T-cell (primary cell): ENCODE measurements around the gene PEAK1. TPM values are rescaled to one million over a fixed set of nuclear protein-coding genes. Genes with fewer than 3 reads are reported as not detected.

ENCODE experiments used
- ATAC-seq, 4 experiments: fragments of 200-7000 bp in 3 of 4; fragments of 150-1000 bp in 1 of 4; cut with Tn5 transposase; replicated peaks in 1 of 4; 1 replicate in 3 of 4; 2 replicates in 1 of 4; pipeline ENCODE4 v1.10.0; 2021; ENCODE audit warnings: moderate library complexity in 3 of 4, mild to moderate bottlenecking in 2 of 4, moderate number of reproducible peaks in 1 of 4
- CTCF ChIA-PET, 2 donors: fragments of 300-600 bp; sonication (Branson Sonifier 250); formaldehyde crosslinking; loops; one replicate each; lab custom pipeline; 2022; ENCODE audit warnings: antibody characterized with exemption in 2 of 2; lab: Charles Lee
- POLR2A ChIA-PET, 2 donors: fragments of 300-600 bp; sonication (Branson Sonifier 250); formaldehyde crosslinking; loops; one replicate each; lab custom pipeline; 2022; ENCODE audit warnings: antibody characterized with exemption in 2 of 2; lab: Charles Lee
- DNase-seq, 35 experiments: peaks; one replicate each; pipeline versions ENCODE4 v3.0.0 to v3.0.0-alpha.2; 2013 to 2023
- H3K27ac ChIP-seq: one replicate; pipeline ENCODE4 v1.5.1; 2013; ENCODE audit warnings: low read length
- H3K27me3 ChIP-seq, 2 experiments: replicated peaks in 1 of 2; 1 replicate in 1 of 2; 2 replicates in 1 of 2; pipeline versions ENCODE4 v1.6.1 to v1.7.0; 2013; ENCODE audit warnings: low read length in 1 of 2, mixed read lengths in 1 of 2; ENCODE audit not compliant: control insufficient read depth in 2 of 2, insufficient read depth in 2 of 2; ENCODE audit errors: extremely low read depth in 1 of 2
- H3K36me3 ChIP-seq, 2 donors: 1 replicate in 1 of 2; 2 replicates in 1 of 2; pipeline versions ENCODE4 v1.6.1 to v1.7.0; 2013; ENCODE audit warnings: low read length in 1 of 2; ENCODE audit not compliant: control insufficient read depth in 2 of 2, insufficient read depth in 1 of 2; ENCODE audit errors: extremely low read depth in 1 of 2
- H3K4me1 ChIP-seq, 2 experiments: 1 replicate in 1 of 2; 2 replicates in 1 of 2; pipeline versions ENCODE4 v1.6.1 to v1.7.0; 2013; ENCODE audit warnings: low read length in 2 of 2, mixed read lengths in 1 of 2; ENCODE audit not compliant: insufficient read depth in 2 of 2, control insufficient read depth in 1 of 2; ENCODE audit errors: extremely low read depth in 1 of 2
- H3K4me3 ChIP-seq, 2 donors: 1 replicate in 1 of 2; 2 replicates in 1 of 2; pipeline versions ENCODE4 v1.5.1 to v1.7.0; 2013; ENCODE audit warnings: mild to moderate bottlenecking in 2 of 2, low read length in 1 of 2, moderate library complexity in 1 of 2; ENCODE audit not compliant: control insufficient read depth in 1 of 2; ENCODE audit errors: extremely low read depth in 1 of 2
- H3K9me3 ChIP-seq: 2 replicates; pipeline ENCODE4 v1.7.0; 2013
- H3K27ac Mint-ChIP-seq, 2 donors: one replicate each; pipeline ENCODE4 v1.8.0; 2020 to 2021; ENCODE audit warnings: mild to moderate bottlenecking in 2 of 2, mixed read lengths in 2 of 2
- H3K27me3 Mint-ChIP-seq, 2 donors: one replicate each; pipeline ENCODE4 v1.8.0; 2021 to 2022; ENCODE audit warnings: mixed read lengths in 2 of 2
- H3K36me3 Mint-ChIP-seq: one replicate; pipeline ENCODE4 v1.8.0; 2021; ENCODE audit warnings: mixed read lengths
- H3K4me1 Mint-ChIP-seq, 3 donors: one replicate each; pipeline ENCODE4 v1.8.0; 2020 to 2022; ENCODE audit warnings: mixed read lengths in 3 of 3, mild to moderate bottlenecking in 1 of 3
- H3K4me3 Mint-ChIP-seq, 3 donors: one replicate each; pipeline ENCODE4 v1.8.0; 2020 to 2022; ENCODE audit warnings: mild to moderate bottlenecking in 3 of 3, mixed read lengths in 3 of 3, moderate library complexity in 3 of 3
- H3K9me3 Mint-ChIP-seq, 3 donors: one replicate each; pipeline ENCODE4 v1.8.0; 2020 to 2022; ENCODE audit warnings: mixed read lengths in 3 of 3
- WGBS: methylation state at CpG from one replicate; pipeline ENCODE4 v1.1.5; 2013; ENCODE audit warnings: missing lambda C conversion rate; ENCODE audit not compliant: insufficient coverage; 5-methylcytosine and 5-hydroxymethylcytosine counted together
- total RNA-seq, 35 experiments: library from RNA in 6 of 35; stranded (reverse) in 6 of 35; fragments of 120-200 nt in 1 of 35; gene quantifications; one replicate each; pipeline versions ENCODE4 v1.2.1 to v1.2.4 and lab custom pipeline; 2013 to 2026

The PEAK1 gene
- total RNA-seq, 5 donors from 2014 or later (not counting 1 experiment from before 2014, with no cell fraction given): 9.4 to 17.7 (median 10.9) TPM

- H3K4me3 Mint-ChIP-seq: no peak overlapping the region
Observed at GRCh38 chr15:77454265-77454664, 34.4 kb upstream of the PEAK1 start.

GRCh38 chr15:77446840-77447390 lies 27.0 kb upstream of the PEAK1 start:
- DNase-seq: no peak
- Mint-ChIP-seq H3K27me3 (no peaks in the 10 kb centered on the region), H3K9me3 (no peaks in the 10 kb centered on the region), H3K4me1 (peaks cover 35 to 47% (median 41%) of the 10 kb centered on the region in 3 donors), H3K36me3 (peaks cover 35% of the 10 kb centered on the region), H3K4me3 (no peak overlapping the region), H3K27ac (no peak overlapping the region)
- peaks cover 0 to 8% of the 10 kb centered on the region in 2 experiments for H3K4me1 ChIP-seq
- H3K4me3 ChIP-seq: no peak overlapping the region
- CTCF ChIA-PET: interaction anchor here in 1 of 2 donors (0.6 kb wide), 1 partner anchor 55 kb away, joined by 4 read pairs; no protein-coding TSS in a partner anchor
- H3K9me3 ChIP-seq: no peaks in the 10 kb centered on the region
- H3K27me3 ChIP-seq: no peaks in the 10 kb centered on the region
- H3K27ac ChIP-seq: no peak overlapping the region
- whole genome bisulfite sequencing: no CpG with 5 or more reads among the region's 4 CpGs
- POLR2A ChIA-PET: no interaction called here
- H3K36me3 ChIP-seq: peaks cover 0 to 3% of the 10 kb centered on the region in 2 donors
- ATAC-seq: no peak

More at GRCh38 chr15:77454265-77454664, 34.4 kb upstream of the PEAK1 start:
- peaks cover 4 to 20% of the 10 kb centered on the region in 2 experiments for H3K4me1 ChIP-seq
- DNase-seq (no peak), ATAC-seq (no peak)
- H3K36me3 ChIP-seq: peaks cover 0 to 4% of the 10 kb centered on the region in 2 donors
- ChIA-PET POLR2A (no interaction called here), CTCF (interaction anchor here in 1 of 2 donors (0.6 kb wide), 1 partner anchor 490 kb away, joined by 3 read pairs; no protein-coding TSS in a partner anchor)
- Mint-ChIP-seq H3K27ac (no peak overlapping the region), H3K4me1 (peaks cover 40 to 50% (median 47%) of the 10 kb centered on the region in 3 donors), H3K9me3 (no peaks in the 10 kb centered on the region), H3K36me3 (peaks cover 15% of the 10 kb centered on the region), H3K27me3 (no peaks in the 10 kb centered on the region)
- H3K4me3 ChIP-seq: no peak overlapping the region
- no peaks in the 10 kb centered on the region for H3K9me3 ChIP-seq
- no peaks in the 10 kb centered on the region for H3K27me3 ChIP-seq
- H3K27ac ChIP-seq: no peak overlapping the region
- no CpG with 5 or more reads among the region's 1 CpG for WGBS

GRCh38 chr15:77440378-77440999 lies 20.6 kb upstream of the PEAK1 start:
- H3K27me3 Mint-ChIP-seq: no peaks in the 10 kb centered on the region
- peaks cover 0 to 2% of the 10 kb centered on the region in 2 donors for H3K36me3 ChIP-seq

DNA sequence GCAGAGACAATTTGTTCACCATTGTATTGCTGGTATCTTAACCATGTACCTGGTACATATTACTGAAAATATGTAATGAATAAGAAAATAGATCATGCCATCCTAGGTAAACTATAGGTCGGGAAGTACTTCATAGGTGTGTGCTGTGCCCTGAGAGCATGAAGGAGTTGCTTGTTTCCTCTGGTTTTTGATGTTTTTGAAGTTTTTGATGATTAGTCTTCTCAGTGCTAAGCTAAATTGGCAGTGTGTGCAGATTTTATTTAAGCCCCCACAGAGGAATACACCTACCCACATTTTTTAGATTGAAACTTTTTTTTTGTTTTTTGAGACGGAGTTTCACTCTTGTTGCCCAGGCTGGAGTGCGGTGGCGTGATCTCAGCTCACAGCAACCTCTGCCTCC lies 17.4 kb upstream of the PEAK1 start:
- Mint-ChIP-seq H3K4me1 (peaks cover 39 to 52% (median 39%) of the 10 kb centered on the region in 3 donors), H3K27ac (peak overlapping the region in 1 of 2 donors; percentile 39), H3K9me3 (no peaks in the 10 kb centered on the region), H3K36me3 (peaks cover 16% of the 10 kb centered on the region), H3K27me3 (no peaks in the 10 kb centered on the region), H3K4me3 (peak overlapping the region in 1 of 3 donors; percentile 13)
- peaks cover 2 to 3% of the 10 kb centered on the region in 2 experiments for H3K4me1 ChIP-seq
- ChIA-PET CTCF (interaction anchor here in 1 of 2 donors (0.7 kb wide), 1 partner anchor 15 kb away, joined by 7 read pairs; no protein-coding TSS in a partner anchor), POLR2A (interaction anchor here in 1 of 2 donors (0.6 kb wide), 1 partner anchor 12 kb away, joined by 8 read pairs; no protein-coding TSS in a partner anchor)
- no peak overlapping the region for H3K27ac ChIP-seq
- ATAC-seq (peak in 1 of 4 experiments; percentile 18), DNase-seq (no peak)
- H3K9me3 ChIP-seq: no peaks in the 10 kb centered on the region
- no peak overlapping the region for H3K4me3 ChIP-seq
- H3K27me3 ChIP-seq: no peaks in the 10 kb centered on the region
- peaks cover 0 to 2% of the 10 kb centered on the region in 2 donors for H3K36me3 ChIP-seq
- 58% methylated on average over 4 of the region's 4 CpGs for WGBS

More at GRCh38 chr15:77440378-77440999, 20.6 kb upstream of the PEAK1 start:
- H3K4me3 Mint-ChIP-seq: no peak overlapping the region
- H3K9me3 Mint-ChIP-seq: no peaks in the 10 kb centered on the region
- POLR2A ChIA-PET: no interaction called here
- H3K27ac ChIP-seq: no peak overlapping the region
- DNase-seq (no peak), ATAC-seq (no peak)
- H3K4me1 Mint-ChIP-seq: peaks cover 47 to 54% (median 51%) of the 10 kb centered on the region in 3 donors
- no peaks in the 10 kb centered on the region for H3K27me3 ChIP-seq
- peaks cover 3 to 5% of the 10 kb centered on the region in 2 experiments for H3K4me1 ChIP-seq
- CTCF ChIA-PET: interaction anchor here in 1 of 2 donors (1.1 to 1.5 kb wide), 2 partner anchors 14 to 19 kb away, joined by 4 to 7 read pairs; no protein-coding TSS in a partner anchor
- H3K4me3 ChIP-seq: no peak overlapping the region
- H3K9me3 ChIP-seq: no peaks in the 10 kb centered on the region
- H3K27ac Mint-ChIP-seq: no peak overlapping the region
- peaks cover 18% of the 10 kb centered on the region for H3K36me3 Mint-ChIP-seq
- WGBS: 83% methylated on average over 1 of the region's 3 CpGs

GRCh38 chr15:77436822-77437221 lies 16.9 kb upstream of the PEAK1 start:
- Histone ChIP-seq H3K9me3 (no peaks in the 10 kb centered on the region), H3K4me3 (no peak overlapping the region), H3K27me3 (no peaks in the 10 kb centered on the region), H3K27ac (no peak overlapping the region), H3K36me3 (peaks cover 0 to 2% of the 10 kb centered on the region in 2 donors), H3K4me1 (peaks cover 2 to 3% of the 10 kb centered on the region in 2 experiments)
- H3K9me3 Mint-ChIP-seq: no peaks in the 10 kb centered on the region
- DNase-seq: no peak
- ChIA-PET CTCF (no interaction called here), POLR2A (no interaction called here)
- peaks cover 36 to 49% (median 37%) of the 10 kb centered on the region in 3 donors for H3K4me1 Mint-ChIP-seq
- WGBS: 77% methylated on average over 2 of the region's 2 CpGs
- H3K27ac Mint-ChIP-seq: peak overlapping the region in 1 of 2 donors; percentile 39
- H3K27me3 Mint-ChIP-seq: no peaks in the 10 kb centered on the region
- no peak for ATAC-seq
- H3K4me3 Mint-ChIP-seq: peak overlapping the region in 1 of 3 donors; percentile 13
- H3K36me3 Mint-ChIP-seq: peaks cover 16% of the 10 kb centered on the region

- no peak for DNase-seq
- peaks cover 0 to 19% of the 10 kb centered on the region in 2 experiments for H3K4me1 ChIP-seq
- H3K27ac ChIP-seq: no peak overlapping the region
- H3K36me3 ChIP-seq: no peaks in the 10 kb centered on the region
- Mint-ChIP-seq H3K36me3 (peaks cover 14% of the 10 kb centered on the region), H3K9me3 (no peaks in the 10 kb centered on the region), H3K27ac (no peak overlapping the region), H3K4me1 (peaks cover 37 to 52% (median 41%) of the 10 kb centered on the region in 3 donors), H3K4me3 (no peak overlapping the region), H3K27me3 (no peaks in the 10 kb centered on the region)
- H3K27me3 ChIP-seq: no peaks in the 10 kb centered on the region
- H3K4me3 ChIP-seq: no peak overlapping the region
- ChIA-PET POLR2A (no interaction called here), CTCF (no interaction called here)
- no peaks in the 10 kb centered on the region for H3K9me3 ChIP-seq
- ATAC-seq: no peak
- WGBS: no CpG with 5 or more reads among the region's 2 CpGs
Observed at GRCh38 chr15:77430652-77431051, 10.7 kb upstream of the PEAK1 start.
